ENCODE measurements around the gene KCNK1.

- TF ChIP-seq CTCF (IDR thresholded peaks at IDR 0.05 in 8 of 11, conservative IDR thresholded peaks at IDR 0.05 in 3 of 11) (no peak), POLR2A (IDR thresholded peaks at IDR 0.05) (no peak), POLR2AphosphoS5 (IDR thresholded peaks at IDR 0.05) (no peak)
Observed at GRCh38 chr1:233606813-233607212, 7.1 kb upstream of the KCNK1 start.
